CD14-positive monocyte (primary cell): ENCODE data around the gene DPYD. TPM values are rescaled to one million over a fixed set of nuclear protein-coding genes. Genes with fewer than 3 reads are reported as not detected.

Experiments
- DNase-seq, 3 donors: peaks; one replicate each; pipeline ENCODE4 v3.0.0-alpha.2; 2011 to 2022
- H2AFZ ChIP-seq: 2 replicates; pipeline ENCODE4 v1.6.0; 2012; ENCODE audit warnings: mild to moderate bottlenecking, low read depth, low read length, inconsistent platforms; ENCODE audit not compliant: insufficient read depth, poor library complexity, severe bottlenecking
- H3K27ac ChIP-seq, 2 donors: 1 replicate in 1 of 2; 2 replicates in 1 of 2; pipeline ENCODE4 v1.5.1; 2012 to 2013; ENCODE audit warnings: low read length in 2 of 2, control low read depth in 1 of 2, inconsistent platforms in 1 of 2, low read depth in 1 of 2, mild to moderate bottlenecking in 1 of 2
- H3K27me3 ChIP-seq, 2 donors: one replicate each; pipeline versions ENCODE4 v1.6.0 to v1.6.1; 2011 to 2013; ENCODE audit warnings: low read length in 2 of 2; ENCODE audit not compliant: control insufficient read depth in 2 of 2, insufficient read depth in 2 of 2
- H3K36me3 ChIP-seq, 2 donors: replicated peaks in 1 of 2; 1 replicate in 1 of 2; 2 replicates in 1 of 2; pipeline versions ENCODE4 v1.5.1 to v1.6.1; 2012 to 2013; ENCODE audit warnings: low read length in 2 of 2, control low read depth in 1 of 2, inconsistent platforms in 1 of 2, mild to moderate bottlenecking in 1 of 2; ENCODE audit not compliant: insufficient read depth in 2 of 2, control insufficient read depth in 1 of 2
- H3K4me1 ChIP-seq, 2 donors: 1 replicate in 1 of 2; 2 replicates in 1 of 2; pipeline versions ENCODE4 v1.5.1 to v1.6.1; 2012 to 2013; ENCODE audit warnings: low read length in 2 of 2, control low read depth in 1 of 2, inconsistent platforms in 1 of 2, mild to moderate bottlenecking in 1 of 2, moderate library complexity in 1 of 2; ENCODE audit not compliant: insufficient read depth in 2 of 2, control insufficient read depth in 1 of 2
- H3K4me2 ChIP-seq: replicated peaks from 2 replicates; pipeline ENCODE3; 2012; ENCODE audit warnings: low read length, moderate library complexity, mild to moderate bottlenecking; ENCODE audit not compliant: poor library complexity, severe bottlenecking; ENCODE audit errors: extremely low read depth
- H3K4me3 ChIP-seq, 3 experiments: fragments of 200-600 bp in 1 of 3; sonication (generic) in 1 of 3; replicated peaks in 1 of 3; 1 replicate in 2 of 3; 2 replicates in 1 of 3; pipeline ENCODE4 v1.5.1; 2011 to 2013; ENCODE audit warnings: low read length in 3 of 3, mild to moderate bottlenecking in 3 of 3, control low read depth in 2 of 3, low read depth in 2 of 3, inconsistent platforms in 1 of 3, moderate library complexity in 1 of 3
- H3K79me2 ChIP-seq: 2 replicates; pipeline ENCODE4 v1.6.0; 2012; ENCODE audit warnings: mild to moderate bottlenecking, control low read depth, inconsistent platforms, low read length, moderate library complexity; ENCODE audit not compliant: insufficient read depth
- H3K9ac ChIP-seq: 2 replicates; pipeline ENCODE4 v1.6.0; 2017; ENCODE audit warnings: low read length, mild to moderate bottlenecking; ENCODE audit not compliant: insufficient read depth, poor library complexity, severe bottlenecking
- H3K9me3 ChIP-seq, 2 donors: replicated peaks in 1 of 2; 1 replicate in 1 of 2; 2 replicates in 1 of 2; pipeline versions ENCODE4 v1.5.1 to v1.6.1; 2012 to 2013; ENCODE audit warnings: low read length in 2 of 2, control low read depth in 1 of 2; ENCODE audit not compliant: control insufficient read depth in 1 of 2, insufficient read depth in 1 of 2
- H4K20me1 ChIP-seq: 2 replicates; pipeline ENCODE4 v1.6.0; 2012; ENCODE audit warnings: mild to moderate bottlenecking, low read length, control low read depth, moderate library complexity; ENCODE audit not compliant: insufficient read depth
- H3K27ac Mint-ChIP-seq, 7 donors: one replicate each; pipeline ENCODE4 v1.8.0; 2020; ENCODE audit warnings: mild to moderate bottlenecking in 7 of 7, mixed read lengths in 7 of 7, moderate library complexity in 6 of 7, inconsistent platforms in 2 of 7
- H3K27me3 Mint-ChIP-seq, 3 donors: one replicate each; pipeline ENCODE4 v1.8.0; 2021 to 2022; ENCODE audit warnings: low read depth in 3 of 3, mild to moderate bottlenecking in 3 of 3, mixed read lengths in 3 of 3, moderate library complexity in 3 of 3, inconsistent platforms in 1 of 3
- H3K36me3 Mint-ChIP-seq, 2 donors: one replicate each; pipeline ENCODE4 v1.8.0; 2020; ENCODE audit warnings: mixed read lengths in 2 of 2, inconsistent platforms in 1 of 2, mild to moderate bottlenecking in 1 of 2
- H3K4me1 Mint-ChIP-seq: one replicate; pipeline ENCODE4 v1.8.0; 2020; ENCODE audit warnings: mild to moderate bottlenecking, mixed read lengths
- H3K4me3 Mint-ChIP-seq, 2 donors: one replicate each; pipeline ENCODE4 v1.8.0; 2020; ENCODE audit warnings: mild to moderate bottlenecking in 2 of 2, mixed read lengths in 2 of 2, moderate library complexity in 1 of 2
- H3K9me3 Mint-ChIP-seq, 7 donors: one replicate each; pipeline ENCODE4 v1.8.0; 2020 to 2022; ENCODE audit warnings: mixed read lengths in 7 of 7, mild to moderate bottlenecking in 6 of 7, moderate library complexity in 6 of 7, inconsistent platforms in 2 of 7
- WGBS: methylation state at CpG from one replicate; pipeline ENCODE4 v1.1.5; 2013; ENCODE audit warnings: missing lambda C conversion rate; ENCODE audit not compliant: insufficient coverage; 5-methylcytosine and 5-hydroxymethylcytosine counted together
- intact Hi-C, 2 donors: fragments of 100-400 bp; cut with micrococcal nuclease; formaldehyde crosslinking; loops; one replicate each; pipeline versions ENCODE4 v1.15.0 to v1.15.1; 2023
- polyA plus RNA-seq, 3 donors: library from polyadenylated mRNA; depleted of rRNA in 1 of 3; unstranded in 2 of 3; stranded (reverse) in 1 of 3; fragments of 300-500 nt in 2 of 3; fragments of >200 nt in 1 of 3; fragmentation: Illumina TruSeq in 2 of 3; gene quantifications; 1 replicate in 2 of 3; 2 replicates in 1 of 3; pipeline ENCODE4 v1.2.3, GENCODE V29; 2012 to 2021
- TF ChIP-seq, protein P1 (sequence below): fragments of 200-600 bp; IDR thresholded peaks from one replicate; pipeline ENCODE4 v1.8.0; 2022; ENCODE audit warnings: antibody characterized with exemption, mild to moderate bottlenecking

DPYD gene
- polyA plus RNA-seq, 3 donors: 87.6 to 171 (median 144) TPM

DNA sequence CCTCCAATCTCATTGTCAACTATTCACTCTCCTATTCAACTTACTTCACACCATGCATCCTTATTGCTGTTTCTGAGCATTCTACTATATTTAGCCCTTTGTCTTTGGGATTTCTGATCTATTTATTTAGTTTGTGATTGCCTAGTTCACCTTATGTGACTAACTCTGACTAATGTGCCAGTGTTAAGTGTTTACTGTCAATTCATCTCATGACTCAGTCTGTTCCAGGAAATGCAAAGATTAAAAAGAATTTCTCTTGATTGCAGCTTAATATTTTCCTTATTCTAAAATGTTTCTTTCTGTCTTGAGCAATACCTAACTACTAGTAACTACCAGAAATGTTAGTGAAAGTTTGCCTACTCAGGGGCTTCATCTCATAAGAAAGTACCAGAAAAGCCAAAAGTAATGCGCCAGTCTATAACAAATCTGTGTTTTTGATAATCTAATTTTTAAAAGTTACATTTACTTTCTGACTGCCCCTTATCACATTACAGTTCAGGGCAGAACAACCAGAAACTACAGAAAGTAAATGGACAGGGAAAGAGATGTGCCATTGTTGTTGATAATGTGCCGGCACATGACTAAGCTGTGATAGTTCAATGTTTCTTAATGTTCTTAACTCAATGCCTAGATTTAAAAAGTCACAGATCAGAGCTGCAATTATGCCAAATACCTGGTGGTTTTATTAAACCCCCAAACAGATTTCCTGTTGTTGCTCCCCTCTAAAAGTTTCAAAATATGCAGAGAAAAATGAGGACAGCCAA is 642.8 kb downstream of the DPYD start:
- no peaks in the 10 kb centered on the region for H3K79me2 ChIP-seq
- Mint-ChIP-seq H3K36me3 (peaks cover 51 to 63% of the 10 kb centered on the region in 2 donors), H3K4me1 (no peaks in the 10 kb centered on the region), H3K27ac (no peak overlapping the region), H3K4me3 (no peak overlapping the region), H3K9me3 (peaks cover 0 to 9% (median 2%) of the 10 kb centered on the region in 7 donors), H3K27me3 (peaks cover 0 to 2% (median 0%) of the 10 kb centered on the region in 3 donors)
- H3K4me2 ChIP-seq: no peak overlapping the region
- no peaks in the 10 kb centered on the region for H3K9me3 ChIP-seq
- H3K4me1 ChIP-seq: no peaks in the 10 kb centered on the region
- peaks cover 23% of the 10 kb centered on the region for H4K20me1 ChIP-seq
- no peaks in the 10 kb centered on the region for H3K27me3 ChIP-seq
- no peak overlapping the region for H3K27ac ChIP-seq
- WGBS: no CpG with 5 or more reads among the region's 2 CpGs
- no peak for DNase-seq
- H2AFZ ChIP-seq: no peak overlapping the region
- peaks cover 29 to 65% of the 10 kb centered on the region in 2 donors for H3K36me3 ChIP-seq
- H3K9ac ChIP-seq: no peak overlapping the region
- H3K4me3 ChIP-seq: no peak overlapping the region
- intact Hi-C loops: no loop called here
- TF ChIP-seq, protein P1, sequence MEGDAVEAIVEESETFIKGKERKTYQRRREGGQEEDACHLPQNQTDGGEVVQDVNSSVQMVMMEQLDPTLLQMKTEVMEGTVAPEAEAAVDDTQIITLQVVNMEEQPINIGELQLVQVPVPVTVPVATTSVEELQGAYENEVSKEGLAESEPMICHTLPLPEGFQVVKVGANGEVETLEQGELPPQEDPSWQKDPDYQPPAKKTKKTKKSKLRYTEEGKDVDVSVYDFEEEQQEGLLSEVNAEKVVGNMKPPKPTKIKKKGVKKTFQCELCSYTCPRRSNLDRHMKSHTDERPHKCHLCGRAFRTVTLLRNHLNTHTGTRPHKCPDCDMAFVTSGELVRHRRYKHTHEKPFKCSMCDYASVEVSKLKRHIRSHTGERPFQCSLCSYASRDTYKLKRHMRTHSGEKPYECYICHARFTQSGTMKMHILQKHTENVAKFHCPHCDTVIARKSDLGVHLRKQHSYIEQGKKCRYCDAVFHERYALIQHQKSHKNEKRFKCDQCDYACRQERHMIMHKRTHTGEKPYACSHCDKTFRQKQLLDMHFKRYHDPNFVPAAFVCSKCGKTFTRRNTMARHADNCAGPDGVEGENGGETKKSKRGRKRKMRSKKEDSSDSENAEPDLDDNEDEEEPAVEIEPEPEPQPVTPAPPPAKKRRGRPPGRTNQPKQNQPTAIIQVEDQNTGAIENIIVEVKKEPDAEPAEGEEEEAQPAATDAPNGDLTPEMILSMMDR: no peak

DNA sequence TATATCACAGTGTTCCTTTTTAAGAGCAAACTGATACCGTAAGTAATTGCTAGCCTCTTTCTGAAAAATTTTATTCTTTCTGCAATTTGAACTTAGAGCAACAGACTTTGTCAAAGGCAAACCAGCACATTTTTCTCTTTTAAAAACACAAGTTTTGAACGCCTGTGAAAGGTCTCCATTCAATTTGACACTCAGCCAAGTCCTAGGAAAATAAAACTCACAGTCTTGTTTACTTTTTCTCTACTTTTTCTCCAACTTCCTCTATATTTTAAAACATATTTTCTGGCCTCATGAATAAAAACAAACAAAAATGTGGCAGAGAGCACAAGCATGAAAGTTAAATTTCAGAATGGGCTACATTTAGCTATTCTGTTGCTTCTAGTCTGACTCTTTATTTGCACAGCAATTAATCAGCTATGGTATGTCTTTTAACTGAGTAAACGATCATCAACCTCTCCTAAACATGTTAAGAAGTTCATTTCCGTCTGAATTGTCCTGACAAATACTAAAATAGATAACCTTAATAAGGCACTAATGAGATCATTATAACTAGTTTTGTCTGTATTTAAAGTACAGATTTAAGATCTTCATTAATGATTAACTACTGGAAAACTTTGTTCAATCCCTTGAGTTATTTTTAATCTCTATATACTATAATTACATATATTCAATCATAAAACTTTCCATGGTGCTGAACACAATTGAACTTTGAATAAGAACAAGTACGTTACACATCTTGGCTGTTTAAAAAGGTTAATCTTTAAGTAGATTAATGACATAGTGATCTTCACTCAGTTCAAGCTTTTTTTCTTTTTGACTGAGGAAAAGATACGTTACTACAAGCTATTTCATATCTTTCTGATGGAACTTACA is 648.7 kb downstream of the DPYD start:
- peaks cover 51% of the 10 kb centered on the region for H4K20me1 ChIP-seq
- no peak overlapping the region for H2AFZ ChIP-seq
- intact Hi-C loops: no loop called here
- no peaks in the 10 kb centered on the region for H3K27me3 Mint-ChIP-seq
- TF ChIP-seq, protein P1: no peak
- peaks cover 11 to 56% of the 10 kb centered on the region in 2 donors for H3K36me3 ChIP-seq
- H3K9me3 Mint-ChIP-seq: peaks cover 0 to 6% (median 2%) of the 10 kb centered on the region in 7 donors
- H3K27me3 ChIP-seq: no peaks in the 10 kb centered on the region
- H3K4me3 ChIP-seq: no peak overlapping the region
- no peaks in the 10 kb centered on the region for H3K4me1 ChIP-seq
- no peak overlapping the region for H3K4me3 Mint-ChIP-seq
- H3K79me2 ChIP-seq: no peaks in the 10 kb centered on the region
- H3K27ac Mint-ChIP-seq: no peak overlapping the region
- no peak for DNase-seq
- peaks cover 0 to 2% of the 10 kb centered on the region in 2 donors for H3K9me3 ChIP-seq
- no peak overlapping the region for H3K27ac ChIP-seq
- peaks cover 34 to 52% of the 10 kb centered on the region in 2 donors for H3K36me3 Mint-ChIP-seq
- H3K4me1 Mint-ChIP-seq: peaks cover 2% of the 10 kb centered on the region
- WGBS: 78% methylated on average over 1 of the region's 6 CpGs
- no peak overlapping the region for H3K9ac ChIP-seq
- H3K4me2 ChIP-seq: no peak overlapping the region
